HCT116 (cell line): ENCODE data around the gene GALNT2. TPM values are rescaled to one million over a fixed set of nuclear protein-coding genes. Genes with fewer than 3 reads are reported as not detected.

Experiments
- ATAC-seq: fragments of 200-7000 bp; cut with Tn5 transposase; 2 replicates; pipeline ENCODE4 v1.9.1; 2020; ENCODE audit warnings: mild to moderate bottlenecking, moderate library complexity
- BruUV-seq: library from RNA; stranded (reverse); fragments of 400-500 nt; replicated peaks from 2 replicates; lab custom pipeline; 2021; lab: Mats Ljungman, UMichigan
- CTCF ChIA-PET: fragments of 300-600 bp; sonication (Branson Sonifier 250); formaldehyde crosslinking; loops from one replicate; lab custom pipeline; 2021; ENCODE audit warnings: antibody characterized with exemption; lab: Charles Lee
- POLR2A ChIA-PET: fragments of 300-600, 350-600 bp; sonication (Branson Sonifier 250); formaldehyde crosslinking; loops from one replicate; lab custom pipeline; 2021; ENCODE audit warnings: antibody characterized with exemption; lab: Charles Lee
- RAD21 ChIA-PET, 2 experiments: fragments of 300-600 bp; sonication (Branson Sonifier 250); formaldehyde crosslinking; loops; one replicate each; lab custom pipeline; 2023; ENCODE audit warnings: low total read pairs in 2 of 2; ENCODE audit not compliant: uncharacterized antibody in 2 of 2, unreplicated experiment in 2 of 2, low non-redundant PET in 1 of 2; lab: Charles Lee
- DNase-seq: peaks from one replicate; pipeline ENCODE4 v3.0.0-alpha.2; 2010; ENCODE audit warnings: low read depth, low spot score
- H2AFZ ChIP-seq: fragments of 200-600 bp; shearing (Covaris generic), sonication (generic); 2 replicates; pipeline ENCODE4 v1.6.1; 2017; ENCODE audit warnings: low read depth, mixed run types, mixed read lengths, antibody characterized with exemption, low read length; ENCODE audit not compliant: poor library complexity, severe bottlenecking
- H3K27ac ChIP-seq: 2 replicates; pipeline ENCODE4 v1.5.1; 2012; ENCODE audit warnings: low read depth, low read length
- H3K27me3 ChIP-seq: fragments of 200-600 bp; sonication (generic); 2 replicates; pipeline ENCODE4 v1.6.1; 2016; ENCODE audit warnings: mixed run types, low read length, mixed read lengths; ENCODE audit not compliant: insufficient read depth
- H3K36me3 ChIP-seq, 2 experiments: fragments of 200-500 bp in 1 of 2; fragments of 200-600 bp in 1 of 2; sonication (Bioruptor generic) in 1 of 2; sonication (generic) in 1 of 2; 2 replicates each; pipeline versions ENCODE4 v1.5.1 to v1.6.1; 2014 to 2016; ENCODE audit warnings: low read length in 2 of 2, inconsistent platforms in 1 of 2, mixed read lengths in 1 of 2, mixed run types in 1 of 2; ENCODE audit not compliant: insufficient read depth in 2 of 2, control insufficient read depth in 1 of 2
- H3K4me1 ChIP-seq, 2 experiments: fragments of 200-600 bp in 1 of 2; sonication (generic) in 1 of 2; 2 replicates each; pipeline versions ENCODE4 v1.5.1 to v1.6.1; 2012 to 2017; ENCODE audit warnings: low read length in 2 of 2, inconsistent platforms in 1 of 2, mild to moderate bottlenecking in 1 of 2, mixed read lengths in 1 of 2, mixed run types in 1 of 2, moderate library complexity in 1 of 2; ENCODE audit not compliant: insufficient read depth in 2 of 2, control insufficient read depth in 1 of 2
- H3K4me2 ChIP-seq: fragments of 200-600 bp; sonication (generic); 2 replicates; pipeline ENCODE4 v1.6.1; 2017; ENCODE audit warnings: mixed run types, low read length, mixed read lengths
- H3K4me3 ChIP-seq, 2 experiments: fragments of 200-600 bp in 1 of 2; sonication (generic) in 1 of 2; replicated peaks in 1 of 2; 2 replicates each; pipeline ENCODE4 v1.5.1; 2011 to 2016; ENCODE audit warnings: low read length in 2 of 2, control low read depth in 1 of 2, low read depth in 1 of 2, mild to moderate bottlenecking in 1 of 2, mixed read lengths in 1 of 2, mixed run types in 1 of 2
- H3K79me2 ChIP-seq: fragments of 200-600 bp; sonication (generic); 2 replicates; pipeline ENCODE4 v1.6.1; 2017; ENCODE audit warnings: mild to moderate bottlenecking, mixed run types, low read length, moderate library complexity, mixed read lengths; ENCODE audit not compliant: insufficient read depth
- H3K9ac ChIP-seq: fragments of 200-600 bp; sonication (generic); 2 replicates; pipeline ENCODE4 v1.6.1; 2016; ENCODE audit warnings: low read length, mixed read lengths
- H3K9me2 ChIP-seq: fragments of 200-600 bp; sonication (generic), shearing (Covaris generic); 2 replicates; pipeline ENCODE4 v1.6.1; 2017; ENCODE audit warnings: mixed run types, mild to moderate bottlenecking, moderate library complexity; ENCODE audit not compliant: insufficient read depth
- H3K9me3 ChIP-seq, 2 experiments: fragments of 200-500 bp in 1 of 2; fragments of 200-600 bp in 1 of 2; sonication (Bioruptor generic) in 1 of 2; sonication (generic) in 1 of 2; 2 replicates each; pipeline ENCODE4 v1.6.1; 2014 to 2017; ENCODE audit warnings: low read length in 2 of 2, mixed read lengths in 2 of 2, inconsistent platforms in 1 of 2, low read depth in 1 of 2, mild to moderate bottlenecking in 1 of 2, mixed run types in 1 of 2, moderate library complexity in 1 of 2; ENCODE audit not compliant: control insufficient read depth in 1 of 2, insufficient read depth in 1 of 2
- H4K20me1 ChIP-seq: fragments of 200-600 bp; sonication (generic), shearing (Covaris generic); 2 replicates; pipeline ENCODE4 v1.6.1; 2017; ENCODE audit warnings: mixed run types, mild to moderate bottlenecking, moderate library complexity; ENCODE audit not compliant: insufficient read depth
- ATF3 ChIP-seq: IDR thresholded peaks from 2 replicates; pipeline ENCODE4 v1.6.1; 2012
- CBX3 ChIP-seq: IDR thresholded peaks from 2 replicates; pipeline ENCODE4 v1.6.1; 2012; ENCODE audit warnings: low read depth
- CTCF ChIP-seq, 3 experiments: fragments of 200-600 bp in 1 of 3; sonication (generic) in 1 of 3; IDR thresholded peaks in 2 of 3; conservative IDR thresholded peaks in 1 of 3; 2 replicates each; pipeline ENCODE4 v1.5.1; 2012 to 2017; ENCODE audit warnings: low read depth in 2 of 3, low read length in 2 of 3, antibody characterized with exemption in 1 of 3, borderline replicate concordance in 1 of 3, control low read depth in 1 of 3, mild to moderate bottlenecking in 1 of 3, mixed read lengths in 1 of 3, mixed run types in 1 of 3, moderate library complexity in 1 of 3; ENCODE audit not compliant: insufficient read depth in 1 of 3
- EZH2 ChIP-seq: fragments of 200-600 bp; sonication (generic); IDR thresholded peaks from 2 replicates; pipeline ENCODE4 v1.6.1; 2017; ENCODE audit warnings: antibody characterized with exemption, mixed run types
- EZH2phosphoT487 ChIP-seq: fragments of 200-600 bp; IDR thresholded peaks from 2 replicates; pipeline ENCODE4 v1.6.1; 2018; ENCODE audit warnings: antibody characterized with exemption, borderline replicate concordance
- FOSL1 ChIP-seq: IDR thresholded peaks from 2 replicates; pipeline ENCODE4 v1.6.1; 2012; ENCODE audit warnings: low read depth
- JUND ChIP-seq: IDR thresholded peaks from 2 replicates; pipeline ENCODE4 v1.6.1; 2012
- MAX ChIP-seq: IDR thresholded peaks from 2 replicates; pipeline ENCODE4 v1.6.1; 2012
- POLR2A ChIP-seq: IDR thresholded peaks from 2 replicates; pipeline ENCODE4 v1.7.0; 2011; ENCODE audit warnings: borderline replicate concordance; ENCODE audit not compliant: insufficient read depth, insufficient read length; ENCODE audit errors: extremely low read depth
- RAD21 ChIP-seq: IDR thresholded peaks from 2 replicates; pipeline ENCODE4 v1.6.1; 2012; ENCODE audit warnings: low read depth, mild to moderate bottlenecking
- SRF ChIP-seq: IDR thresholded peaks from 2 replicates; pipeline ENCODE4 v1.6.1; 2012; ENCODE audit warnings: low read depth
- TCF7L2 ChIP-seq: IDR thresholded peaks from 2 replicates; pipeline ENCODE4 v1.7.0; 2011; ENCODE audit warnings: borderline replicate concordance, inconsistent platforms; ENCODE audit not compliant: insufficient read depth, insufficient read length; ENCODE audit errors: extremely low read depth
- YY1 ChIP-seq: IDR thresholded peaks from 2 replicates; pipeline ENCODE4 v1.6.1; 2011; ENCODE audit warnings: low read length, low read depth, moderate library complexity, mild to moderate bottlenecking; ENCODE audit not compliant: insufficient replicate concordance; ENCODE audit errors: extremely low read depth
- ZBTB33 ChIP-seq: IDR thresholded peaks from 2 replicates; pipeline ENCODE4 v1.6.1; 2011; ENCODE audit warnings: mild to moderate bottlenecking, low read length, moderate library complexity; ENCODE audit not compliant: insufficient replicate concordance; ENCODE audit errors: extremely low read depth
- ZNF274 ChIP-seq: fragments of 200-500 bp; sonication (Bioruptor generic); IDR thresholded peaks from 2 replicates; pipeline ENCODE4 v1.6.1; 2014; ENCODE audit warnings: mild to moderate bottlenecking, low read depth, low read length, inconsistent platforms
- intact Hi-C: fragments of 100-400 bp; cut with micrococcal nuclease; formaldehyde crosslinking; loops from 2 replicates; pipeline ENCODE4 v1.10.0; 2022
- total RNA-seq: library from RNA; stranded (reverse); gene quantifications from one replicate; pipeline ENCODE4 v1.2.1, GENCODE V29; 2021; ENCODE audit not compliant: unreplicated experiment

GALNT2 gene
- total RNA-seq, 1 experiment from 2014 or later: 40.8 TPM

- Histone ChIP-seq H2AFZ (no peak overlapping the region), H3K9me2 (no peaks in the 10 kb centered on the region), H3K4me1 (peaks cover 0 to 3% of the 10 kb centered on the region in 2 experiments; a peak in 2 of 4 replicates), H3K79me2 (no peaks in the 10 kb centered on the region), H3K27me3 (no peaks in the 10 kb centered on the region), H3K9me3 (no peaks in the 10 kb centered on the region), H3K27ac (no peak overlapping the region), H3K36me3 (no peaks in the 10 kb centered on the region), H3K4me3 (no peak overlapping the region), H3K4me2 (no peak overlapping the region), H3K9ac (no peak overlapping the region), H4K20me1 (no peaks in the 10 kb centered on the region)
- ChIA-PET CTCF (no interaction called here), RAD21 (no interaction called here), POLR2A (no interaction called here)
- ATAC-seq (no peak), DNase-seq (no peak)
- intact Hi-C loops: no loop called here
- no peak for TF ChIP-seq EZH2phosphoT487
- TF ChIP-seq MAX: no peak
- no peak for TF ChIP-seq RAD21
- TF ChIP-seq ZNF274: no peak
- no peak for TF ChIP-seq SRF
- no peak for TF ChIP-seq JUND
- no TSS peak for BruUV-seq
Observed at GRCh38 chr1:230322421-230322756, 255.4 kb downstream of the GALNT2 start.

- no peaks in the 10 kb centered on the region for H3K9me3 ChIP-seq
- intact Hi-C loops: no loop called here
- no peaks in the 10 kb centered on the region for H3K9me2 ChIP-seq
- ChIA-PET CTCF (no interaction called here), POLR2A (no interaction called here), RAD21 (no interaction called here)
- no peaks in the 10 kb centered on the region for H3K27me3 ChIP-seq
- DNase-seq (no peak), ATAC-seq (no peak)
- H4K20me1 ChIP-seq: no peaks in the 10 kb centered on the region
- BruUV-seq: no TSS peak
- no peak overlapping the region for H3K4me2 ChIP-seq
- no peaks in the 10 kb centered on the region for H3K79me2 ChIP-seq
- no peak overlapping the region for H3K27ac ChIP-seq
- TF ChIP-seq ZBTB33 (no peak), CBX3 (no peak), TCF7L2 (no peak), MAX (no peak), FOSL1 (no peak), POLR2A (no peak), EZH2 (no peak), ZNF274 (no peak), YY1 (no peak), ATF3 (no peak), CTCF (IDR thresholded peaks at IDR 0.05 in 2 of 3, conservative IDR thresholded peaks at IDR 0.05 in 1 of 3; ENCODE audit: borderline replicate concordance in 1 of 3, insufficient read depth in 1 of 3, low read depth in 2 of 3, low read length in 2 of 3) (no peak), SRF (no peak)
- H3K4me1 ChIP-seq: peaks cover 5 to 10% of the 10 kb centered on the region in 2 experiments; a peak in 3 of 4 replicates
- H3K36me3 ChIP-seq: no peaks in the 10 kb centered on the region
- no peak overlapping the region for H3K4me3 ChIP-seq
- no peak overlapping the region for H3K9ac ChIP-seq
- no peak overlapping the region for H2AFZ ChIP-seq
Observed at GRCh38 chr1:230322967-230323547, 256.0 kb downstream of the GALNT2 start.
